WTC11 (cell line): Measurements from ENCODE around the gene BAZ2A.

Experiments used
- CTCF ChIP-seq: fragments of 200-600 bp; IDR thresholded peaks from 2 replicates; pipeline ENCODE4 v1.8.0; 2022; ENCODE audit warnings: antibody characterized with exemption
- MAX ChIP-seq: sonication (generic); formaldehyde crosslinking; IDR thresholded peaks from 2 replicates; pipeline ENCODE4 v1.8.0; 2022; ENCODE audit warnings: mild to moderate bottlenecking, missing genetic modification reagents
- TEAD1 ChIP-seq: sonication (generic); formaldehyde crosslinking; IDR thresholded peaks from 2 replicates; pipeline ENCODE4 v1.8.0; 2022; ENCODE audit warnings: mild to moderate bottlenecking, missing genetic modification reagents
- ZNF263 ChIP-seq: sonication (generic); formaldehyde crosslinking; IDR thresholded peaks from 2 replicates; pipeline ENCODE4 v1.8.1; 2022; ENCODE audit warnings: low read depth, mild to moderate bottlenecking, moderate library complexity, missing genetic modification reagents

- no peak for TF ChIP-seq MAX (CRISPR knock-in tag)
- no peak for TF ChIP-seq ZNF263 (CRISPR knock-in tag)
- TF ChIP-seq CTCF = no peak
- TF ChIP-seq TEAD1 (CRISPR knock-in tag) = no peak
These were observed 38.2 kb downstream of the BAZ2A start for GRCh38 chr12:56591961-56592360.
